OCI-LY3 (cell line): ENCODE results near the gene ST3GAL3.

Experiments
- CTCF ChIP-seq: fragments of 200-600, 300-600 bp; sonication (generic); IDR thresholded peaks from 2 replicates; pipeline ENCODE4 v1.5.1; 2014; ENCODE audit warnings: antibody characterized with exemption, low read length, low read depth
- EZH2phosphoT487 ChIP-seq: fragments of 200-600 bp; shearing (Covaris generic); IDR thresholded peaks from 2 replicates; pipeline ENCODE4 v1.6.1; 2018; ENCODE audit warnings: antibody characterized with exemption, mixed run types, low read depth

GRCh38 chr1:43901196-43901961 is 194.0 kb downstream of the ST3GAL3 start:
- TF ChIP-seq CTCF (no peak), EZH2phosphoT487 (no peak)
